Upper lobe of left lung (tissue), 4 donors: ENCODE results near the gene NECAP2.

Experiments used
- CTCF ChIP-seq, 6 experiments: fragments of 450-650 bp in 4 of 6; fragments of 200-600 bp in 2 of 6; sonication (generic) in 2 of 6; IDR thresholded peaks; one replicate each; pipeline ENCODE4 v1.5.1; 2016 to 2019; ENCODE audit warnings: antibody characterized with exemption in 6 of 6
- EP300 ChIP-seq, 4 donors: sonication (generic); formaldehyde crosslinking; IDR thresholded peaks; one replicate each; pipeline ENCODE4 v1.5.1; 2017; ENCODE audit warnings: antibody characterized with exemption in 4 of 4, control low read depth in 2 of 4
- POLR2A ChIP-seq, 4 donors: fragments of 450-650 bp; IDR thresholded peaks; one replicate each; pipeline ENCODE4 v1.5.1; 2016 to 2017; ENCODE audit warnings: antibody characterized with exemption in 4 of 4, mild to moderate bottlenecking in 2 of 4

GRCh38 chr1:16405441-16405840 lies 35.1 kb upstream of the NECAP2 start:
- TF ChIP-seq CTCF (IDR thresholded peaks at IDR 0.05) (no peak), POLR2A (IDR thresholded peaks at IDR 0.05) (no peak), EP300 (IDR thresholded peaks at IDR 0.05) (no peak)
